ENCODE measurements around the gene RPS6KA2.

DNA sequence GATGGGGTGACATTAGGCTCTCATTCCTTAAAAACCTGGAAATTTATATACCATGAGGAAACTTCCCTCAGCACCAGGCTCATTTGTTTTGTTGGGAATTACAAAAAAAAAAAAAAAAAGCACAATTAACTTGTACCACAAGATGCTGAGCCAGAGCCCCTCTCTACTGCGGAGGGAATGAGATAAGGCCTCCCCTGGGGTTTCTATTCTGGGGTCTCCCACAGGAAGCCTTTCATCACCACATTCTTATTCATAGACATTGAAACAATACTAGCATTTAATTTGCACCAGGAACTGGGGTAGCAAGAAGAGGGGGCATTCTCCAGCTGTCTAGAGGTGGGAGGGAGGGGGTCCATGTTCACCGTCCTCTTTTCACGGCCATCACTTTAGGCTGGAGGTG, 23.0 kb upstream of the RPS6KA2 start:
- TF ChIP-seq FOXK2 (IDR thresholded peaks at IDR 0.05) (no peak), SP1 (IDR thresholded peaks at IDR 0.05) (no peak), NFRKB (IDR thresholded peaks at IDR 0.05) (no peak), LEF1 (IDR thresholded peaks at IDR 0.05; ENCODE audit: borderline replicate concordance) (no peak), FOXM1 (IDR thresholded peaks at IDR 0.05; ENCODE audit: borderline replicate concordance) (no peak), L3MBTL2 (conservative IDR thresholded peaks at IDR 0.05) (no peak)
